Pulmonary artery endothelial cell (primary cell): Measurements from ENCODE around the gene PLCH1. TPM values are rescaled to one million over a fixed set of nuclear protein-coding genes. Genes with fewer than 3 reads are reported as not detected.

Experiments used
- DNase-seq: peaks from one replicate; pipeline ENCODE4 v3.0.0-alpha.2; 2011; ENCODE audit warnings: low read depth, low spot score
- total RNA-seq: library from RNA; depleted of rRNA; stranded (reverse); fragments of >200 nt; gene quantifications from 2 replicates; pipeline ENCODE4 v1.2.3, GENCODE V29; 2014

The PLCH1 gene
- total RNA-seq, 1 donor from 2014 or later: 0.07 TPM

- no peak for DNase-seq
These were observed 263.8 kb downstream of the PLCH1 start for GRCh38 chr3:155481089-155481488.

- DNase-seq: no peak
These were observed 279.2 kb downstream of the PLCH1 start for GRCh38 chr3:155465664-155466063.

GRCh38 chr3:155462672-155463071 lies 282.2 kb downstream of the PLCH1 start:
- DNase-seq: no peak

GRCh38 chr3:155457591-155457990 lies 287.3 kb downstream of the PLCH1 start:
- no peak for DNase-seq

- no peak for DNase-seq
These were observed 289.1 kb downstream of the PLCH1 start for GRCh38 chr3:155455765-155456164.

- DNase-seq: no peak
These were observed 291.4 kb downstream of the PLCH1 start for GRCh38 chr3:155453512-155453911.

GRCh38 chr3:155449613-155450267 lies 295.1 kb downstream of the PLCH1 start:
- no peak for DNase-seq

GRCh38 chr3:155448531-155448930 lies 296.3 kb downstream of the PLCH1 start:
- DNase-seq: no peak

GRCh38 chr3:155446366-155446765 lies 298.5 kb downstream of the PLCH1 start:
- DNase-seq: no peak

GRCh38 chr3:155444771-155445170 lies 300.1 kb downstream of the PLCH1 start:
- no peak for DNase-seq

GRCh38 chr3:155443815-155444214 lies 301.1 kb downstream of the PLCH1 start:
- DNase-seq: no peak

- DNase-seq: no peak
These were observed 302.8 kb downstream of the PLCH1 start for GRCh38 chr3:155442072-155442471.

- DNase-seq: no peak
These were observed 303.4 kb downstream of the PLCH1 start for GRCh38 chr3:155441506-155441905.

- no peak for DNase-seq
These were observed 303.8 kb downstream of the PLCH1 start for GRCh38 chr3:155441026-155441425.

GRCh38 chr3:155435821-155436220 lies 309.1 kb downstream of the PLCH1 start:
- no peak for DNase-seq

- no peak for DNase-seq
These were observed 312.9 kb downstream of the PLCH1 start for GRCh38 chr3:155431856-155432570.

GRCh38 chr3:155428563-155428962 lies 316.3 kb downstream of the PLCH1 start:
- no peak for DNase-seq

- DNase-seq: no peak
These were observed 318.2 kb downstream of the PLCH1 start for GRCh38 chr3:155426524-155427230.

GRCh38 chr3:155425396-155425795 lies 319.5 kb downstream of the PLCH1 start:
- no peak for DNase-seq

- DNase-seq: no peak
These were observed 320.6 kb downstream of the PLCH1 start for GRCh38 chr3:155424323-155424710.

- DNase-seq: no peak
These were observed 321.1 kb downstream of the PLCH1 start for GRCh38 chr3:155423526-155424322.
